Upper lobe of left lung (tissue), 4 donors: Measurements from ENCODE around the gene PPP1R26.
A peak's percentile ranks its signal among the peaks of the same experiment; 100 is the strongest.

ENCODE experiments used
- CTCF ChIP-seq, 6 experiments: fragments of 450-650 bp in 4 of 6; fragments of 200-600 bp in 2 of 6; sonication (generic) in 2 of 6; IDR thresholded peaks; one replicate each; pipeline ENCODE4 v1.5.1; 2016 to 2019; ENCODE audit warnings: antibody characterized with exemption in 6 of 6
- EP300 ChIP-seq, 4 donors: sonication (generic); formaldehyde crosslinking; IDR thresholded peaks; one replicate each; pipeline ENCODE4 v1.5.1; 2017; ENCODE audit warnings: antibody characterized with exemption in 4 of 4, control low read depth in 2 of 4
- POLR2A ChIP-seq, 4 donors: fragments of 450-650 bp; IDR thresholded peaks; one replicate each; pipeline ENCODE4 v1.5.1; 2016 to 2017; ENCODE audit warnings: antibody characterized with exemption in 4 of 4, mild to moderate bottlenecking in 2 of 4
- POLR2AphosphoS5 ChIP-seq, 2 donors: sonication (generic); formaldehyde crosslinking; IDR thresholded peaks; one replicate each; pipeline ENCODE4 v1.5.1; 2017; ENCODE audit warnings: antibody characterized with exemption in 2 of 2

DNA sequence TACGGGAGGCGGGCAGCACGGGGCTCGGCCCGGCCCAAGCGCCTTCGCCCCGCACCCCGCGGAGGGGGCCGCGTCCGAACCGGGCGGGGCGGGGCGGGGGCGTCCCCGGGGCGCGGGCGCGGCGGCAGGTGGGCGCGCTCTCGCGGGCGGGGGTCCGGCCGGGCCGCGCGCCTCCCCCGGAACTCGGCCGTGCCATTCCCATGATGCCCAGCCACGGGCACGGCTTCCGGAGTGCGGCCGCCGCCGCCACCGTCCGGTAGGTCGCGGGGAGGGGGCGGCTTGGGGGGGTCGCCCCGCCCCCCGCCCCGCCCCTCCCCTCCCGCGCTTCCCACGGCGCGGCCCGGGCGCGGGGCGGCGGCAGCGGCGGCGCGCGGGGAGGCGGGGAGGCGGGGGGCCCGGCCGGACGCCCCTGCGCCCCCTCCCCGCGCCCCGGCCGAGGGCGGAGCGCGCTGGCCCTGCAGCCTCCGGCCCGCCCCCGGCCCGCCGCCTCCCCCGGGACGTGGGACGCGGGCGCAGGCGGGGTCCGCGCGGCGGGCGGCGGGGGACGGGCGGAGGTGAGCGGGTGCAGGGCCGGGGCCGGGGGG lies at the start of gene PPP1R26:
- TF ChIP-seq CTCF (IDR thresholded peaks at IDR 0.05), result no peak
- TF ChIP-seq EP300 (IDR thresholded peaks at IDR 0.05), result no peak
- no peak for TF ChIP-seq POLR2A (IDR thresholded peaks at IDR 0.05)
- peak in 1 of 2 donors; percentile 30 for TF ChIP-seq POLR2AphosphoS5 (IDR thresholded peaks at IDR 0.05)
